Activated CD4-positive, alpha-beta T cell treated with anti-CD3 and anti-CD28 coated beads, Interleukin-2, amount 10 ng/mL, durations not matched to agents 7 days and 5 days (primary cell): ENCODE measurements around the gene TXN. TPM values are rescaled to one million over a fixed set of nuclear protein-coding genes. Genes with fewer than 3 reads are reported as not detected.

Experiments
- CTCF ChIA-PET: fragments of 350-600 bp; sonication (Branson Sonifier 250); formaldehyde crosslinking; loops from one replicate; lab custom pipeline; 2021; ENCODE audit warnings: antibody characterized with exemption; lab: Charles Lee
- POLR2A ChIA-PET: fragments of 350-600 bp; sonication (Branson Sonifier 250); formaldehyde crosslinking; loops from one replicate; lab custom pipeline; 2021; ENCODE audit warnings: antibody characterized with exemption; lab: Charles Lee
- DNase-seq: peaks from one replicate; pipeline ENCODE4 v3.0.0-alpha.2; 2020
- H3K27ac Mint-ChIP-seq: one replicate; pipeline ENCODE4 v1.8.0; 2021; ENCODE audit warnings: mild to moderate bottlenecking, moderate library complexity, mixed read lengths
- H3K27me3 Mint-ChIP-seq: one replicate; pipeline ENCODE4 v1.8.0; 2021; ENCODE audit warnings: mixed read lengths
- H3K36me3 Mint-ChIP-seq: one replicate; pipeline ENCODE4 v1.8.0; 2021; ENCODE audit warnings: low read depth, mixed read lengths
- H3K4me1 Mint-ChIP-seq: one replicate; pipeline ENCODE4 v1.8.0; 2021; ENCODE audit warnings: mixed read lengths
- H3K4me3 Mint-ChIP-seq: one replicate; pipeline ENCODE4 v1.8.0; 2021; ENCODE audit warnings: mild to moderate bottlenecking, moderate library complexity, mixed read lengths
- H3K9me3 Mint-ChIP-seq: one replicate; pipeline ENCODE4 v1.8.0; 2021; ENCODE audit warnings: mixed read lengths
- total RNA-seq, 2 experiments: library from RNA; stranded (reverse); gene quantifications; one replicate each; pipeline ENCODE4 v1.2.3, GENCODE V29; 2021

TXN gene
- total RNA-seq, 2 experiments from 2014 or later, result 206 to 209 TPM

GRCh38 chr9:110278080-110278707 lies 21.9 kb upstream of the TXN start:
- ChIA-PET CTCF (no interaction called here), POLR2A (no interaction called here)
- H3K36me3 Mint-ChIP-seq, result no peaks in the 10 kb centered on the region

GRCh38 chr9:110276781-110277180 lies 20.5 kb upstream of the TXN start:
- Mint-ChIP-seq H3K4me3 (no peak overlapping the region), H3K9me3 (no peaks in the 10 kb centered on the region), H3K27me3 (peaks cover 2% of the 10 kb centered on the region), H3K4me1 (no peaks in the 10 kb centered on the region), H3K36me3 (no peaks in the 10 kb centered on the region), H3K27ac (no peak overlapping the region)
- no peak for DNase-seq
- POLR2A ChIA-PET, result no interaction called here
- CTCF ChIA-PET, result interaction anchor here (0.6 to 1.1 kb wide), 2 partner anchors 21 to 551 kb away, joined by 3 read pairs; no protein-coding TSS in a partner anchor

More at GRCh38 chr9:110278080-110278707, 21.9 kb upstream of the TXN start:
- no peak overlapping the region for H3K4me3 Mint-ChIP-seq
- H3K27ac Mint-ChIP-seq, result no peak overlapping the region
- H3K4me1 Mint-ChIP-seq, result no peaks in the 10 kb centered on the region
- no peaks in the 10 kb centered on the region for H3K9me3 Mint-ChIP-seq
- peaks cover 4% of the 10 kb centered on the region for H3K27me3 Mint-ChIP-seq
- DNase-seq, result no peak

- Mint-ChIP-seq H3K9me3 (no peaks in the 10 kb centered on the region), H3K27me3 (peaks cover 6% of the 10 kb centered on the region), H3K36me3 (no peaks in the 10 kb centered on the region), H3K4me1 (no peaks in the 10 kb centered on the region), H3K4me3 (no peak overlapping the region), H3K27ac (no peak overlapping the region)
- DNase-seq, result no peak
- POLR2A ChIA-PET, result interaction anchor here (0.6 kb wide), 1 partner anchor 12 kb away, joined by 3 read pairs; no protein-coding TSS in a partner anchor
- CTCF ChIA-PET, result no interaction called here
Measured at GRCh38 chr9:110270211-110270995, 14.1 kb upstream of the TXN start.

- Mint-ChIP-seq H3K27me3 (peaks cover 10% of the 10 kb centered on the region), H3K36me3 (no peaks in the 10 kb centered on the region), H3K4me1 (no peaks in the 10 kb centered on the region), H3K27ac (no peak overlapping the region), H3K9me3 (no peaks in the 10 kb centered on the region), H3K4me3 (no peak overlapping the region)
- CTCF ChIA-PET, result no interaction called here
- POLR2A ChIA-PET, result no interaction called here
- DNase-seq, result no peak
Measured at GRCh38 chr9:110266795-110267194, 10.5 kb upstream of the TXN start.

- Mint-ChIP-seq H3K27me3 (peaks cover 9% of the 10 kb centered on the region), H3K36me3 (no peaks in the 10 kb centered on the region), H3K4me3 (no peak overlapping the region), H3K9me3 (no peaks in the 10 kb centered on the region), H3K4me1 (peaks cover 21% of the 10 kb centered on the region), H3K27ac (no peak overlapping the region)
- POLR2A ChIA-PET, result no interaction called here
- no peak for DNase-seq
- CTCF ChIA-PET, result no interaction called here
Measured at GRCh38 chr9:110261632-110262031, 5.3 kb upstream of the TXN start.

GRCh38 chr9:110260911-110261310 lies 4.6 kb upstream of the TXN start:
- CTCF ChIA-PET, result interaction anchor here (1.0 kb wide), 1 partner anchor 11 kb away, joined by 4 read pairs; no protein-coding TSS in a partner anchor
- no peak for DNase-seq
- Mint-ChIP-seq H3K36me3 (peaks cover 2% of the 10 kb centered on the region), H3K4me3 (no peak overlapping the region), H3K9me3 (no peaks in the 10 kb centered on the region), H3K27me3 (peaks cover 6% of the 10 kb centered on the region), H3K27ac (no peak overlapping the region), H3K4me1 (peaks cover 21% of the 10 kb centered on the region)
- POLR2A ChIA-PET, result no interaction called here

GRCh38 chr9:110259566-110259965 lies 3.3 kb upstream of the TXN start:
- POLR2A ChIA-PET, result no interaction called here
- Mint-ChIP-seq H3K4me3 (no peak overlapping the region), H3K36me3 (peaks cover 6% of the 10 kb centered on the region), H3K9me3 (no peaks in the 10 kb centered on the region), H3K4me1 (peaks cover 27% of the 10 kb centered on the region), H3K27me3 (peaks cover 5% of the 10 kb centered on the region), H3K27ac (no peak overlapping the region)
- CTCF ChIA-PET, result no interaction called here
- no peak for DNase-seq

- DNase-seq, result no peak
- CTCF ChIA-PET, result interaction anchor here (0.6 kb wide), 1 partner anchor 151 kb away, joined by 3 read pairs; no protein-coding TSS in a partner anchor
- H3K27me3 Mint-ChIP-seq, result peaks cover 4% of the 10 kb centered on the region
Measured at GRCh38 chr9:110258690-110259091, 2.4 kb upstream of the TXN start.

GRCh38 chr9:110257956-110258355 lies 1.6 kb upstream of the TXN start:
- Mint-ChIP-seq H3K27ac (peak overlapping the region; percentile 99), H3K4me1 (peaks cover 44% of the 10 kb centered on the region), H3K27me3 (peaks cover 4% of the 10 kb centered on the region), H3K9me3 (no peaks in the 10 kb centered on the region), H3K36me3 (peaks cover 10% of the 10 kb centered on the region), H3K4me3 (peak overlapping the region; percentile 98)
- CTCF ChIA-PET, result interaction anchor here (0.6 to 1.5 kb wide), 3 partner anchors 16 to 150 kb away, joined by 3 to 4 read pairs (median 3); no protein-coding TSS in a partner anchor
- no peak for DNase-seq
- POLR2A ChIA-PET, result interaction anchor here (0.7 kb wide), 1 partner anchor 835 kb away, joined by 3 read pairs; no protein-coding TSS in a partner anchor

More at GRCh38 chr9:110258690-110259091, 2.4 kb upstream of the TXN start:
- POLR2A ChIA-PET, result interaction anchor here (0.5 kb wide), 1 partner anchor 11 kb away, joined by 3 read pairs; no protein-coding TSS in a partner anchor
- Mint-ChIP-seq H3K36me3 (peaks cover 9% of the 10 kb centered on the region), H3K9me3 (no peaks in the 10 kb centered on the region), H3K4me3 (no peak overlapping the region), H3K4me1 (peaks cover 36% of the 10 kb centered on the region), H3K27ac (peak overlapping the region; percentile 42)

- peak; percentile 9 for DNase-seq
- Mint-ChIP-seq H3K4me1 (peaks cover 50% of the 10 kb centered on the region), H3K27me3 (peaks cover 2% of the 10 kb centered on the region), H3K4me3 (peak overlapping the region; percentile 98), H3K36me3 (peaks cover 11% of the 10 kb centered on the region), H3K9me3 (no peaks in the 10 kb centered on the region), H3K27ac (peak overlapping the region; percentile 99)
- CTCF ChIA-PET, result interaction anchor here (0.8 to 1.5 kb wide), 5 partner anchors 16 to 354 kb away, joined by 3 to 5 read pairs (median 3); no protein-coding TSS in a partner anchor
- POLR2A ChIA-PET, result interaction anchor here (0.7 to 1.1 kb wide), 4 partner anchors 59 to 834 kb away, joined by 3 to 7 read pairs (median 4); no protein-coding TSS in a partner anchor
Measured at GRCh38 chr9:110257097-110257841, 962 bp upstream of the TXN start.

GRCh38 chr9:110255463-110256379 lies 586 bp downstream of the TXN start:
- Mint-ChIP-seq H3K27ac (peak overlapping the region; percentile 99), H3K4me1 (peaks cover 60% of the 10 kb centered on the region), H3K27me3 (no peaks in the 10 kb centered on the region), H3K4me3 (peak overlapping the region; percentile 98), H3K36me3 (peaks cover 14% of the 10 kb centered on the region), H3K9me3 (no peaks in the 10 kb centered on the region)
- peak; percentile 46 for DNase-seq
- ChIA-PET POLR2A (interaction anchor here (0.8 to 1.0 kb wide), 3 partner anchors 61 to 99 kb away, joined by 3 to 7 read pairs (median 3); no protein-coding TSS in a partner anchor), CTCF (interaction anchor here (0.8 to 1.3 kb wide), 3 partner anchors 68 to 352 kb away, joined by 3 to 5 read pairs (median 3); no protein-coding TSS in a partner anchor)
